Skin of body (tissue), 3 donors: ENCODE data around the gene SLAMF8. TPM values are rescaled to one million over a fixed set of nuclear protein-coding genes. Genes with fewer than 3 reads are reported as not detected.
A peak's percentile ranks its signal among the peaks of the same experiment; 100 is the strongest.

Experiments
- DNase-seq: peaks from one replicate; lab custom pipeline; 2025; lab: John Stamatoyannopoulos, UW
- small RNA-seq: library from RNA; depleted of rRNA; stranded (forward); fragments of <200 nt; gene quantifications from one replicate; pipeline ENCODE3, GENCODE V24; 2014; ENCODE audit warnings: low replicate concordance
- total RNA-seq: library from RNA; depleted of rRNA; stranded (reverse); fragments of >200 nt; gene quantifications from one replicate; pipeline ENCODE4 v1.2.3, GENCODE V29; 2014

SLAMF8 gene
- total RNA-seq, 1 donor from 2014 or later: 0.20 TPM

DNA sequence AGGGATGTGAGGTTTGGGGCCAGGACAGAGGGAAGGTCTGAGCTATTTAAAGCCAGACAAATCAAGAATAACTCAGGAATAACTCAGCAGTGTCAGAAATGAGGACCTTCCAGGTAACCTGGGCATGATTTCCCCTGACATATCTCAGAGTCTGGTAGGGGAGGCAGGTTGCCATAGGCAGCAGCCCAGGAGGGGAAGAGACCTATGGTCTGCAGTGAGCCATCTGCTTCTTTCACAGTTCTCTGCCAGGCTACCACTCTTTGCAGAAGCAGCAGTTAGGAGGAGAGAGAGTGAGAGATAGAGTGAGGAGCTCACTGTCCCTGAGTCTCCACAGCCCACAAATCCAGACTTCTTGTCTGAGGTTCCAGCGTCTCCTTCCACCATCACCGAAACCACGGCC is 42.1 kb downstream of the SLAMF8 start:
- DNase-seq: no peak

DNA sequence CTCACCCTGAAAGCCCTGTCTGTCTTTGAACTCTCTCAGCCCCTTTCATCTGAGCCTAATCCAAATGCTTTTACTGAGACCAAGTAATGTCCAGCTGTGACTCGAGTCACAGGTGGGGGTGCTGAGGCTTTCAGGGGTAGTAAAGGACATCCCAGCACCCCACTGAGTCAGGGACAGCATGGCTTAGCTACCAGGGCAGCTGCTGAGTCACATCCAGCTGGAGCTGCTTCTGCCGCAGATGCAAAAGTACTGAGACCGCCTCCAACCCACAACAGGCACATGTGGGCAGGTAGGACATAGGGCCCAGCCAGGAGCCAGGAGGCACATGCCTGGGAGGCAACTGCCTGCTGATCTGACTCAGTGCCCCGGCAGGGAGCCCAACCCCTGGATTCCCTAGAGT is 42.5 kb downstream of the SLAMF8 start:
- no peak for DNase-seq

DNA sequence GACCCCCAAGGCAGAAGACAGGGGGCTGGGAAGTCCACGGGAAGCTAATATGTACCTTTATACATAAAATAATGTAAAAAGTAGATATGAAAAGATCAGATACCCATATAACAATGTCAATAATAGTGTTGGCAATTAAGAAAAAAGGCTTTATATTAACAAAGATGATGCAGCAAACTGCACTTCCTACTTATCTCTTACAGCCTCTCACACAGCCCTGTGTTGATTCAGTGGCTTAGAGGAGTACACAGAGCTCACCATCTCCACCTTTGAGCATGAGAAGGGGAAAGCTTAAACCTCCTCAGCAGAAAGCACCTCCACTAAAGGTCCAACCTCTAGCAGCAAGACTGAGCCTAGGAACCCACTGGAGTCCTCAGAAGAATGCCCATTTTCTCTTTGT is 42.9 kb downstream of the SLAMF8 start:
- DNase-seq: no peak

DNA sequence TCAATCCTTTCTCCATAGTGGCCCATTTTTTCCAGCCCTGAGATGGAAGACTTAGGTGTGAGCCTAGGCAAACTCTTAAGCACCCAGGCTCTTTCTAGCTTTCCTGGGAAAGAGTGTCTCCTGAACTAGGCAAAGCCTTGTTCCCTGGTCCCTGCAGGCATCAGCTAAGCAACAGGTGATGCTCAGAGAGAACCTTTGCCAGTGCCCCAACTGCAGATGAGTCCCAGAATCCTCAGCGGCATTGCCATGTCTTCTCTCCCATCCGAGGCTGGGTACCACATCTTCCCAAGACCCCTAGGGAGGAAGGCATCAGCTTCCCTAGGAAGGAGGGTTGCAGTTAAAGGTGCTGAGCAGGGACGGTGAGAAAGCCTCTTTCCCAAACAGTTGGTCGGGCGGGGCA is 44.0 kb downstream of the SLAMF8 start:
- DNase-seq: no peak

DNA sequence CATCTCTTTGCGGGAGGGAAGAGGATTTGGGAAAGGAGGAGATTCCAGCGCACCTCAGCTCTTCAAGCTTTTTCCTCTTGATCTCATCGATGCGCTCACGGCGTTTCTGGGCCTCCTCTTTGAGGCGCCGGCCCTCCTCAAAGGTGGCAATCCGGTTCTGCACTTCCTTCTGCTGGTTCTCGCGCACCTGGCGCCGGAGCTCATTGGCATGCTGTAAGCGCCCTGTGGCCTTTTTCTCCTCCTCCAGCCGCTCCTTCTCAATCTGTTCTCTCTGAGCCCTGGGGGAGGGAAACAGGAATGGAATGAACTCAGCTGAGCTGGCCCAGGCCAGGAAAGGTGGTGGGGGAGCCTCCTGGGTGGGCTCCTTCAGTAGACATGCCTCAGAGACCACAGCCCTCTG is 46.2 kb downstream of the SLAMF8 start:
- DNase-seq: no peak

DNA sequence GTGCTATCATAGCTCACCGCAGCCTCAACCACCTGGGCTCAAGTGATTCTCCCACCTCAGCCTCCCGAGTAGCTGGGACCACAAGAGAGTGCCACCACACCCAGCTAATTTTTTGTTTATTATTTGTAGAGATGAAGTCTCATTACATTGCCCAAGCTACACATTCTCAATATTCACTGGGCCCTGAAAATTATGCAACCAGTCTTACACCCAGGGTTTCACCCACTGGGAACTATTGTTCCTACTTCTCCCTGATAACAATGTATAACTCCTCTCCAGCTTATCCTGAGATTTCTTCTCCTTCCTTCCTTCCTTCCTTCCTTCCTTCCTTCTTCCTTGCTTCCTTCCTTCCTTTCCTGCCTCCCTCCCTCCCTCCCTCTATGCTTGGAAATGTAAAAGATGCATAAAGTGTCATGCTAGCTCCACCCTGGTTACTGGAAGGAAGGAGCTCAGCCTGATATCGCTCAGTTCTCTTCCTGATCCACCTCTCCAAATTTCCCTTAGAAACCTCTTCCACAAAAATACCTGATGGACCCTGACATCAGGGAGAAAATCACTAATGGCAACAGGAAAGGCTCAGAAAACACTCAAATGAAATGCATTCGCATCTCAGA is 47.0 kb downstream of the SLAMF8 start:
- no peak for DNase-seq

DNA sequence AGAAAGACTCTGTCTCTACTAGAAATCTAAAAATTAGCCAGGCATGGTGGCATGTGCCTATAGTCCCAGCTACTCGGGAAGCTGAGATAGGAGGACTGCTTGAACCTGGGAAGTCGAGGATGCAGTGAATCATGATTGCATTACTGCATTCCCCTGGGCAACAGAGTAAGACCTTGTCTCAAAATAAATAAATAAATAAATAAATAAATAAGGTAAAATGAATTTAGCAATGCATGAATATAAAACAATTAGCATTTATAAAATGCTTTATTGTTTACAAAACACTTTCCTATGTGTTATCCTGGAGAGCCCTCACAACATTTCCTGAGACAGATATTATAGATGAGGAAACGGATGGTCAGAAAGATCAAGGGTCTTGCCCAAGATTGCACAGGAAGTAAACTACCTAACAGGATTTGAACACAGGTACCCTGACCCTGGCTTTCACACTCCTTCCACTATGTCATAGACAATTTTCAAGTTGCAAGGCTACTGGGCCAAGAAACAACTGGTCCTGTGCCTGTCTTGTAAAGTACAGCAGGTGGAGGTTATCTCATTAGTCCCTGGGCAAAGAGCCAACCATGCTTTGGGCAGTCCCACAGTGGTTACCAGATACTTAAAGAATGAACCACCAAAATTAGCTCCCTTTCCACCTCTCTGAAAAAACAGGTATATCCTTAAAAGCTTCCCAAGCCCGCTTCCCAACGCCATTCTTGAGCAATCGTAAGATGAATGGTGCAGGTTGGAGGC is 51.2 kb downstream of the SLAMF8 start:
- no peak for DNase-seq

DNA sequence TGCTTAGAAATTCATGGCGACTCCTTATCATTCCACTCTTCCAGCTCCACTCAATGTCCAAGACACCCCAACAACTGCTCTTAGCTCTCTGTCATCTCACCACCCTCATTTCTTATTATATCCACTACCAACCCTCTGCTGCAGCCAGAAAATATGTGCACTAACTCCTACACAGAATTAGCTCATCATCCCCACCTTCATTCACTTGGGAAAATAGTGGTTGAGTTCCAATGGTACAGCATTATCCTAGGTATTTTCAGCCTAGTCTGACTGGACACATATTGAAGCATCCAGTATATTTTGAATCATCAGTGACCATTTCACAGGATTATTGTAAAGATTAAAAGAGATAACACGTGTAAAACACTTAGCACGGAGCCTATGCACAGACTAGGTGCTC is 52.5 kb downstream of the SLAMF8 start:
- no peak for DNase-seq

DNA sequence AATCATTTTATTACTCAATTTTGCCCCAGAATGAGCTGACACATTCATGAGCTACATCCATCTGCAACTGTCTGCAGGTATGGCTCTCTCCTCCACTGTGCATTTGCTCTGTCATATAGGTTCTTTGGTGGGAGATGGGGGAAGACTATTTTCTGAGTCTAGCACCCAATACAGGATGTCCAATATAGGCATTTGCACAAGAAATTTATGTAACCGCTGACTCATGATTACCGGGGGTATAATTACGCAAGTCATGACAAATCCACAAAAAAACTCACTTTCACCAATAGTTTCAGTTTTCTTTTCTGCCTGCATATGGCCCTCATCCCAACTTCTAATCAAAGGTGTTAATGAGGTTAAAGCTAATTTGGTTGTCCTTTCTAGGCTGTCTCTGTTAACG is 53.3 kb downstream of the SLAMF8 start:
- no peak for DNase-seq

DNA sequence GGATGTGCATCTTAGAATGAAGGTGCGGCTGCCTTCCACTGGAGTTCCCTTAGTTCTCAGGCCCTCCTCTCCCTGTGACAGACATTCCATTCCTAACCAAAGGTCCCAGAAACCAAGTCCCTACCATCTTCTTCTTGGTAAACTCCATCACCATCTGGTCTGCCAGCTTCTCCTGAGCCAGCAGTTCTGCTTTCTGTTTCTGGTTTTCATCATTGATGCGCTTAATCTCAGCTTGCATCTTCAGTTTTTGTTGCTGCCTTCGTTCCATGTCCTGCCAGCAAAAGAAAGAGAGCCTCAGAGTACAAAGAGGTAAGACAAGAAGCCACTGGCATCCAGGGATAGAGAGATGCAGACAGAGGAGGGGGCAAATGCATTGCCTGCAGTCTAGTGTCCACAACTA is 53.8 kb downstream of the SLAMF8 start:
- no peak for DNase-seq

DNA sequence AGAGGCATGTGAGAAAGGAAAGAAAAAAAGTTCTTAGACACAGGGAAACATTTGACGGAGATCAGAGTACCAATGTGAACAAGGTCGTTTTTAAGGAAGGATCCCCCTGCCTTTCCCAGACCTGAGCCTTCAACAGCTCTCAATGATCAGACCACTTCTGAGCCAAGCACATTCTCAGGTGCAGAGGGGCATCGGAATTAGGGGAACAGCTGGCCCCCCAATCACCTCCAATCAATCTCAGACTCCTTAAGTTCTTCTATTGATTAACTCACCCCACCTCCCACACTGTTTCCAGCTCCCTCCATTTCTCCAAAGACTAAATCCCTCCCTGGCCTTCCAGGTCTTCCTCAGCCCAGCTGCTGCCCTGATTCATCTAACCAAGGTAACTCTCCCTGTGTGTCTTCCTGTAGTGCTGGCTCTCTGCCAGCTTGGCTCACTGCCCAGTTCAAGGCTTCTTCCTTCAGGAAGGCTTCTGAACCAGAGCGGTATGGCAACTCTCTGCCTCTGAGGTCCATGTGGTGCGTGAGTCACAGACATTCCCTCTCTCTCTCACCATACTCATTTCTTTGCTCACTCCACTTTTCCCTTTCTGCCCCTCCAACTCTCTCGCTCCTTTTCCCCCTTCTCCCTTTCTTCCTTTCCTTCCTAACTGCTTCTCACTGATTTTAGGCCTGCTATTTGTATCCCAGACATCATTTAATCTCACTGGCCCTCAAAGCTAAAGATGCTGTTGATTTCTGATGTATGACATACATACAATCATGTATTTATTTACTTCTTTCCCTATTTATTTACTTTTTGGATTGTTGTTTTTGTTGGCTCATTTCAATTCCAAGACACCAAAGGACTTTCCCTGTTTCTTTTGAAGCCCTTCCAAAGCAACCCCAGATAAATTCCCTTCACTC is 55.2 kb downstream of the SLAMF8 start:
- peak; percentile 30 for DNase-seq

DNA sequence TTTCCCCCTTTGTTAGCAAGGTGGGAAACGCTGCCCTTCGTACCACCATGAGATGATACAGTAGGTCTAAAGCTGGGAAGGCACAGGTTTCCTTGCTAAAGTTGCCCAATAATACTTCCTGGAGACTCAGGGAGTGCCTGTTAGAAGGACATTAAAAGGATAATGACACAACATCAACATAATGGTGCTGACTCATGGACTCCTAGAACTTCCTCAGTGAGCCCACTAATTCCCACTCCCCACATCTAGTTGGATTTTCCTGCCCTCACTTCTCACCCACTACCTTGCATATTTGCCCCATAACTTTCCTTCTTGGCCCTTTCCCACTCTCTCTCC is 55.8 kb downstream of the SLAMF8 start:
- no peak for DNase-seq

DNA sequence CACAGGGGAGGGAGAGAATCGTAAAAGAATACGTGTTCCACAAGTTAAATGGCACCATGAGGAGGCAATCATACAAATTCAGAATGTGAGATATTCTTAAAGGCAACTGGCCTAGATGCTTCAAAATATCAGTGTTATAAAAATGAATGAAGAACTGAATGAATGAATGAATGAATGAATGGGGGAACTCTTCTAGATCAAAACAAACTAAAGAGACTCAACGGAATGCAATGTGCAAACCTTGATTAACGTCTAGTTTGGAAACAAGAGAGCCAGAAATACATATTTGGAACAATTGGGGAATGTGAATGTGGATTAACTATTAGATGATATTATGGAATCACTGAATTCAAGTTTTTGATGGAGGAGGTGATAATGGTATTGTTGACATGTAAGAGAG is 56.5 kb downstream of the SLAMF8 start:
- DNase-seq: no peak

DNA sequence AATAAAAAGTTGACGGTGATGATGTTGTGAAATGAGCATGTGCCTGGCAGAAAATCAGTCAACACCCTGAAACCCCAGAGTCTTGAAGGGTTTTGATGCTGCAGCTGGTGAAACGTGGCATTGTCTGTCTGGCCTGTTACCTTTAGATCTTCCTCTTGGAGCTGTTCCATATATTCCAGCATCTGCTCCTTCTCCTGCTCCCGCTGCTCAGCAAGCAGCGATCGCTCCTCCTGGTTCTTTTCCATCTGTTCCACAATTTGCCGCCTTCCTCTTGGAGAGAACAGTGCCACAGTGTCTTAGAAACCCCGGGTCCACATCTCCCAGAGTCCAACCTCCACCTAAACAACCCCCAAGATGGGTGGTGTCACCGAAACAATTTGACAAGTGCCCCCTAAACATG is 57.6 kb downstream of the SLAMF8 start:
- no peak for DNase-seq

Small RNAs within 50 kb of the gene (small RNA-seq; reads per million reads assigned to genes)
- gene RF00570: 0.14 reads per million

Other genes starting within 250 kb of the SLAMF8 start
- not detected for gene APCS, start 239.0 kb upstream of the SLAMF8 start, total RNA-seq
- gene CRP, start 112.3 kb upstream of the SLAMF8 start, total RNA-seq: not detected
- 11.1 TPM for gene DUSP23, start 45.9 kb upstream of the SLAMF8 start, total RNA-seq
- 0.49 TPM for gene FCRL6, start 24.5 kb upstream of the SLAMF8 start, total RNA-seq
- 8.2 TPM for gene VSIG8, start 35.8 kb downstream of the SLAMF8 start, total RNA-seq
- 0.59 TPM for gene CFAP45, start 73.3 kb downstream of the SLAMF8 start, total RNA-seq
- 145 TPM for gene TAGLN2, start 98.6 kb downstream of the SLAMF8 start, total RNA-seq
- 8.4 TPM for gene IGSF9, start 118.7 kb downstream of the SLAMF8 start, total RNA-seq
- not detected for gene SLAMF9, start 127.4 kb downstream of the SLAMF8 start, total RNA-seq
- 3.5 TPM for gene PIGM, start 205.1 kb downstream of the SLAMF8 start, total RNA-seq
- gene KCNJ10, start 243.3 kb downstream of the SLAMF8 start, total RNA-seq: under 0.01 TPM